ENCODE measurements around the gene APOL4.
"Not testable (repeated sequence)": the region's sequence is repeated elsewhere in the genome, so short reads cannot be mapped to it uniquely, and the experiment has no call there.

DNA sequence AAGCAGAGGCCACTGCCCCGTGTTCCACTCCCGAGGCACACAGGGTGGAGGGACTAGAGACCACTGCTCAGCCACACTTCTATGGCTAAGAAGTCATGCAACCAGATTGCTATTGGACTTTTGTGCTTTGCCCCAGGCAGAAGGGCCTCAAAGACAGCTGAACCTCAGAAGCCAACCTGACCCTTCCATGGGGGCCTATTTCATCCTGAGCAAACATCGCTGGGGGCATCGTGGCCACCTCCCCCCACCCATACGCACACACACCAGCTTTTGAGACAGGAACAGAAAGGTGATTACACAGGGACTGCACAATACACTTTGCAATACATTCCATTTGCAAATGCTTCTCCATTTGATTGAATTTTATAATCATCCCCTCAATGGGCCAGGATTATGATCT lies 4.0 kb upstream of the APOL4 start:
- TF ChIP-seq, protein P1, sequence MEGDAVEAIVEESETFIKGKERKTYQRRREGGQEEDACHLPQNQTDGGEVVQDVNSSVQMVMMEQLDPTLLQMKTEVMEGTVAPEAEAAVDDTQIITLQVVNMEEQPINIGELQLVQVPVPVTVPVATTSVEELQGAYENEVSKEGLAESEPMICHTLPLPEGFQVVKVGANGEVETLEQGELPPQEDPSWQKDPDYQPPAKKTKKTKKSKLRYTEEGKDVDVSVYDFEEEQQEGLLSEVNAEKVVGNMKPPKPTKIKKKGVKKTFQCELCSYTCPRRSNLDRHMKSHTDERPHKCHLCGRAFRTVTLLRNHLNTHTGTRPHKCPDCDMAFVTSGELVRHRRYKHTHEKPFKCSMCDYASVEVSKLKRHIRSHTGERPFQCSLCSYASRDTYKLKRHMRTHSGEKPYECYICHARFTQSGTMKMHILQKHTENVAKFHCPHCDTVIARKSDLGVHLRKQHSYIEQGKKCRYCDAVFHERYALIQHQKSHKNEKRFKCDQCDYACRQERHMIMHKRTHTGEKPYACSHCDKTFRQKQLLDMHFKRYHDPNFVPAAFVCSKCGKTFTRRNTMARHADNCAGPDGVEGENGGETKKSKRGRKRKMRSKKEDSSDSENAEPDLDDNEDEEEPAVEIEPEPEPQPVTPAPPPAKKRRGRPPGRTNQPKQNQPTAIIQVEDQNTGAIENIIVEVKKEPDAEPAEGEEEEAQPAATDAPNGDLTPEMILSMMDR (IDR thresholded peaks at IDR 0.05): not testable (repeated sequence)
- not testable (repeated sequence) for TF ChIP-seq ZFX (IDR thresholded peaks at IDR 0.05; ENCODE audit: borderline replicate concordance)

Measured in 22Rv1 (cell line).